Activated CD4-positive, CD25-positive, alpha-beta regulatory T cell treated with anti-CD3 and anti-CD28 coated beads, Interleukin-2, amount 50 U/mL, for 16 hours (primary cell): ENCODE measurements around the gene TRMT44.

Experiments used
- DNase-seq: peaks from one replicate; pipeline ENCODE4 v3.0.0-alpha.2; 2020; ENCODE audit warnings: low read depth, low spot score

TRMT44 gene

DNA sequence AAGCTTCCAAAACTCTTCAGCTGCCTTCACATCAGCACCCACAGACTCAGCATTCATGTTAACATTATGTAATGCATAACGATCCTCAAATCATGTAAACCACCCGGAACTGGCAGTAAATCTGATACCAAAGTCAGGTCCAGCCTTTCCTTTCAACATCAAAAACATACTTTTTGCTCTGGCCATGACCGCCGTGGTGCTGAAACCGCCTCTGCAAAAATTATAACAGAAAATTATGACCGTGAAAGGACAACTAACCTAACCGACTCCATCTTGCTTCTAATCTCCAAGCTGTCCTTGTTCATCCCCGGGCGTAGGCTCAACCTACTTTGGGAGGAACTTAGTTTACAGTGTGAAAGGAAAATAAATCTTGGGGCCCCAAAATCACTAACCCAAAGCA, 51.6 kb downstream of the TRMT44 start:
- no peak for DNase-seq

DNA sequence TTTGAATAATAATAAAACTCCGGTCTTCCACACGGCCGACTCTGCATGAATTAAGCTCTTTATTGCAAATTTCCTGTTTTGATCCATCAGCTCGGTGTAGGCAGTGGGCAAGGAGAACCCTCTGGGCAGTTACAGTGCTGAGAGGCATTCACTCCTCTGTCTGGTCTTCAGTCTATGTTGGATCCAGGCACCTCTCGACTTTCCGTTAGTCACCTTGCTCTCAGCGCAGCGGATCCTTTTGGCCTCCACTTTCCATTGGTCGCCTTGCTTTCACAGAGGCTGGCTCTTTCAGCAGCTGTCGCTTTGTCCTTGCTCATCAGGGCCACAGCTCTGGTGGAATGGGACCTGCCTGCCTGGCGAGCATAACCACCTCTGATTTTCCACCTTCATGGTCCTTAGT, 52.9 kb downstream of the TRMT44 start:
- DNase-seq: no peak

DNA sequence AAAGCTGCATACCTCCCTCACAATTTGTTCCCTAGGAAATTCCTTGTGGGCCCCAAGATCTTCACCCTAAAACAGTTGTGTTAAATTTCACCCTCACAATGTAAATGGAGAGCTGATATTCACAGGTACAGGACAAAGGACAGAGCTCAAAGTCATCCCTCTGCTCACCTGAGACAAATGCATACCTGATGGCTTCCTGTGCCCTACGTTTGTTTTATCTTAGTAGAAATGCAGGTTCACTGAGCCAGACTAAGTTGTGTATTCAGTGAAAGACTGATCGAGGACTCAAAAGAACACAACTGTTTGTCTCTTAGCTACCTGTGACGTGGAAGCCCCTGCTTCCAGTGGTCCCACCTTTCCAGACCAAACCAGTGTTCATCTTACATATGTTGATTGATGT, 53.6 kb downstream of the TRMT44 start:
- no peak for DNase-seq

DNA sequence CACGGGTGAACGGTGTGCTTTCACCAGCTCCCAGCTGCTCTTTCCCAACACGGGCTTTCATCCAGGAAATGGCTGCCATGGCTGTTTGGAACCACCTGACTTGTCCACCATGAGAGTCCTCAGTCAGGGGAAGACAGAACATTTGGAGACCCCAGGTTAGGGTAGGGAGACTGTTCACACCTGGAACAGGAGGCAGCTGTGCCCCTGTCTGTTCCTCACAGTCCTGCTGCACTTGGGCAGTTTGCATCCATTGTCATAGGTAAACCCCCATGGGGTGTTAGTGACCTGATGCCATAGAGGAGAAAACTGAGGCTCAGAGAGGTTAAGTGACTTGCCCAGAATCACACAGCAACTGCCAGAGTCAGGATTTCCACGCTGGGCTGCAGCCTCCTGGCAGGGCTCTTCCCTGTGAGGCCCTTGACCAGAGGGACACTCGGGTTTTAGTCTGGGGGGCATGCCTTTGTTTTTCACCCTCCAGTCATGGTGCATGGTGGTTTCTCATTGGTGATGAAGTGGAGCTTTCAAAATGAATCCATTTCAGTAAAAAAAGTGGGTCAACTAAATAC, 54.5 kb downstream of the TRMT44 start:
- DNase-seq: no peak

DNA sequence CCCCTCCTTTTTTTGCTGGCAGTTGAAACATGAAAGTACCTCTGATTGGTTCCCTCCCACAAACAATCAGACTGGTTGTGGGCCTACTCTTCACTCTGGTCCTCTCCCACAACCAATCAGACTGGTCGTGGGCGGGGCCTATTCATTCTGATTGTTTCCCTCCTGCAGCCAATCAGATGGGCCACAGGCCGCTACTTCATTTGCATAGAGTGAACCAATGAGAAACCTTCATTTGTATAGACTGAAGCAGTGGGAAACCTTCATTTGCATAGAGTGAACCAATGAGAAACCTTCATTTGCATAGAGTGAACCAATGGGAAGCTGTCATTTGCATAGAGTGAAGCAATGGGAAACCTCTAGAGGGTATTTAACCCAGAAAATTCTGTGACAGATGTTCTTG, 55.2 kb downstream of the TRMT44 start:
- no peak for DNase-seq

DNA sequence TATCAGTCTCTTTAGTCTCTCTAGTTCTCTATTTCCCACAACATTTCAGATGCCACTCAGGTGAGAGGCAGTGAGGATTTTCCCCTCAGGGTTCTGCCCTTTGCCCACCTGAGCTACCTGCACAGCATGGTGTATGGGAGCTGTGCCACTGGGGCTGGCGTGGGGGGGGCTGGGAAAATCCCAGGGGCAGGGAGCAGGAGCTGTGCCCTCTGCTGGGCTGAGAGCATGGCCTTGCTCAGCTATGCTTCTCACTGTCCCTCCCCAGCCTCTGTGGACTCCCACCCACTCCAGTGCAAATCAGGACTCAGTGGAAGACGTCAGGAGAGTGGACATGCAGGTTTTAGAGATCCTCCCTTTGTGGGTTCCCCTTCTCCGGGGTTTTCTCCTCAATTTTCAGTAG, 57.2 kb downstream of the TRMT44 start:
- no peak for DNase-seq

DNA sequence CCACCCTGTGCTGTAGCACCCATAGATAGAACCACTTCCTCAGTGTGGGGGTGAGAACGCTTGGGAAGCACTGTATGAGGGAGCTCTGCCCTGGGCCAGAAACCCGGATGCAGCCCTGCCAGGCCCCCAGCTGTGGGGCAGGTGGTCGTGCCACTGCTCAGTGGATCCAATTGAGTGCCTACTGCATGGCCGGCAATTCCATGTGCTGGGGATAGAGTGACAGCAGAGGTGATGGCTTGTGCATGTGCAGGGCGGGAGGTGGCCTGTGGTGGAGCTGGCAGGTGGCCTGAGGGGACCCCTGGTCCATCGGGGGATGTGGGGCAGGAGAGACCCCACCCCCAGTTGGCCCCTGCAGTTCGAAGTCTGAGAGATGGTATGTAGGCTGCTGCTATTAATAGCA, 60.4 kb downstream of the TRMT44 start:
- no peak for DNase-seq

DNA sequence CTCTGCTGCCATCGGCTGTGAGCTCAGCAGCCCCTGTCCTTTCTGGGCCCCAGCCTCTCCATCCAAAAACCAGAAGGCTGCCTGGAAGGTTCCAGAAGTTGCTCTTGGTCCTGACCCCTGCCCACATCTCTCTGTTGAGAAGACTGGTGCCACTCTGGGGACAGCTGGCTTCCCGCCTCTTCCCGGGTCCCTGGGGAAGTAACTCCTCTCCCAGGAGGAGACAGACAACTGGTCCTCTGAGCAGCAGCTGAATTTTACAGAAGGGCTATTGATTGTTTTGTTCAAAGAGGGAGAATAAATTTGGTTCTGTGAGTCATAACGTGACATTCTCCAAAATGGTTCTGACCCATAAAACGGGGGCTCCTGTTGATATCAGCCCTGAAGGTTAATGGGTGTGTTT, 61.2 kb downstream of the TRMT44 start:
- DNase-seq: no peak

DNA sequence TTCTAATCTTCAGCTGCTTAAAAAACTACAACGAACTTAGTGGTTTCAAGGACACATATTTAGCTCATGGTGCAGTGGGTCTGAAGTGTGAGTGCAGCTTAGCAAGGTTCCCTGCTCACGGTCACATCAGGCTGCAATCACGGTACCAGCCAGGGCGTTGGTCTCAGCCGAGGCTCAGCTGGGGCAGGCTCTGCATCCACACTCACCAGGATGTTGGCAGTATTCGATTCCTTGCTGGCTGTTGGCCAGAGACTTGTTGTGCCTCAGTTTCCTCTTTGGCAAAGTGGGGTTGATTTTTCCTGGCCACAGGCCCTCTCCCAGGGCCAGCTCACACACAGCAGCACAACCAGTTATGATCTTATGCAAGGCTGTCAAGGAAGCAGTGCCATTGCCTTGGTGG, 61.8 kb downstream of the TRMT44 start:
- DNase-seq: no peak

DNA sequence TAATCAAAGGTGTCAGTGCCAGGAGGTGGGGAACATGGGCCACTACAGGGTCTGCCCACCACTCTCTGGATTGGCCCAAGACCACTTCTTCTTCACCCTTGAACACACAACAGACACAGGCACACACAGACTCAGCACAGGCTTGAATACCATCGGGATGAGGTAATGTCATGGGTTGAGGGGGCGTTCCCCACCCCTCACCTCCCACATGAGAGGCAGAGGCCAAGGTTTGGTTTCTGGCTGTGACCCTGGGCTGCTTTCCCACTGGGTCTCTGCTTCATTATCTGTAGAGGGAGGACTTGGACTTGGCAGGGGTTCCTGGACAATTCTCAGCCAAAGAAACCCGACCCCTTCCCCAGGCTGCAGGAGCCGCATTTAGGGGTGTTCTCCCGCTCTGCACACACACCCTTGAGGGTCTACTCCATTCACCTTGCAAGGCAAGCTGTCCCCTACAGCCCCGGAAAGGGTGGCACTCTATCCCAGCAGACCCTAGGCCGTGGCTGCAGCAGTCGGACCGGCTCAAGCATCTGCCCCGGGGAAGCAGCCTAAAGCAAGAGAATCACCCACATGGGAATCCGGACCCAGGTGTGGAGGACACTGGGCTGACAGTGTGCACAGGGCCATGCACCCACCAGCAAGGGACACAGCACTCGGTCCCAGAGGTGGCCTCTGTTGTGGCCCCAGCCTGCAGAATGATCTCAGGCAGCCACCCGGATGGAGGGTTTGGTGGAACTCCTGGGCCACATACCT, 62.4 kb downstream of the TRMT44 start:
- DNase-seq: no peak

DNA sequence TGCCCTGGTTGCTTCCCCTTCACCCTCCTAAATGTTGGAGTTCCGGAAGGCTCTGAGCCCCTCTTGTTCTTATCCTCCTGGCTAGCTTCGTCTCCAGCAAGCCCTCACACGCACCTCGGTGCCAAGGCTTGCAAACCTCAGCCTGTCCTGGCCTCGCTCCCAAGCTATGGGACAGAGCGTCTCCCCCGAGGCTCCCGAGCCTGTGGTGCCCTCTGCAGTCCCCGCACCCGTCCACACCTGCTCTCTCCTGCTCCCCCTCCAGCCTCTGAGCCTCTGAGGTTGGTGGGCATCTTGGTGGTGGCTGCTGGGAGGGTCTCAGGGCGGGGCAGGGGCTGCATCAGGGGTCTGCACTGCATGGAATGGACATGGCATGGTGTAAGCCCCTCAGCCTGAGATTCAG, 63.2 kb downstream of the TRMT44 start:
- DNase-seq: no peak

DNA sequence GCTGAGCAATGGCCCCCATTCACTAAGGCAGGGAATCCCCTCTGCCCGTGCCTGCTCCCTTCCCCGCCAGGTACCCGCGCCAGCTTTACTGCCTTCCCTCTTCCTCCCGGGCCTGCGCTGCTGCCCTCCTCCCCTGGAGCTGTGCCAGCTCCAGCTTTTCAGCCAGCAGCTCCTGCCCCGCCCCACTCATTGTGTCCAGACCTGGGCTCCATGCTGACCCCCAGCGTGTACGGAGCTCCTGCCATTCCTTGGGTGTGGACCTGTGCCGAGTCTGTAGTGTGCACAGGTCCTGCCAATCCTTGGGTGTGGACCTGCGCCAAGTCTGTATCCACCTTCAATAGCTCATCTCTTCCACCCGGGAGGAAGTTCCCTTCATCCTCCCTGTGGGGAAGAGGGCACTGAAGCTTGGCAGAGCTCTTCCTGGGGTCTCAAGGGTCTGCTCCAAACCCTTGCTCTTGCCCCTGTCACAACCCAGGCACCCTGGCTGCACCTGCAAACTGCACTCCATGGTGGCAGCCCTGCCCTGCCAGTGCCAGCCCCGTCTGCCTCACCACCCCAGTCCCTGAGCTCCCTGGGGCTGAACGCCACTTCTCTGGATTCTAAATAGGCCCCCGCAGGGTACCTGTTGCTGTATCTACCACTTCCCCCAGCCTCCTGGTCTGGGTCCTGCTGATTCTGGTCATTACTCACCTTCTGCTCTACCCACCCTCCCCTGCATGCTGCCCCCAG, 63.9 kb downstream of the TRMT44 start:
- DNase-seq: no peak

DNA sequence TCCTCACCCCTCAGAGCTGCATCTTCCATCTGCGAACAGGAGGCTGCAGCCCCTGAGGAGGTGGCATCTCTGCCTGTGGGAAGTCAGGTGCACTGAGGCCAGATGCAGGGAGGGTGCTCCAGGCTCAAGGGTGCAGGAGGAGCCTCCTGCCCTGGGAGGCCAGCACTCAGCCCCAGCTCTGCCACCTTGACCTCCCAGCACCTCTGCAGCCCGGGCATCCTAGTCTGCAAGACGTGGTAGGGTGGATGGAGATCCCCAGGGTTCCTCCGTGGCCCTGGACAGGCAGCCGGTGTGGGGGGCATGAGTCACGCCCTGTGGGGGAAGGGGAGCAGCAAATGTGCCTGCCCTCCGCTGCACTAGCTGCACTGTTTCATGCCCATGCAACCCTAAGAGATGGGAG, 64.7 kb downstream of the TRMT44 start:
- DNase-seq: no peak

DNA sequence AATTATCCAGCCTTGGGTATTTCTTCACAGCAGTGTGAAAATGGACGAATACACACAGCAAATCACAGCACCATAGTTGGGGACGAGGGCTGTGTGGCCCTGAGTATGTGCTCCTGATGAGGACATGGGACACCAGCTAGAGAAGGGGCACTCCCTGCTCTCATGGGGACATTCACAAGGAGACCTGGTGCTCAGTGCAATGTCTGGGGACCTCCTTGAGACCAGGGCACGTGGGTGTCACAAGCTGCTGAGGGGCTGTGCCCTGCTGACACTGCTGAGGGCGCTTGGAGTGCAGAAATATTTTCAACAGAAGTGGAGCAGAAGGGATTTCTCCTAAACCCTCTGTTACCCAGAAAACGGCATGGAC, 65.4 kb downstream of the TRMT44 start:
- no peak for DNase-seq

DNA sequence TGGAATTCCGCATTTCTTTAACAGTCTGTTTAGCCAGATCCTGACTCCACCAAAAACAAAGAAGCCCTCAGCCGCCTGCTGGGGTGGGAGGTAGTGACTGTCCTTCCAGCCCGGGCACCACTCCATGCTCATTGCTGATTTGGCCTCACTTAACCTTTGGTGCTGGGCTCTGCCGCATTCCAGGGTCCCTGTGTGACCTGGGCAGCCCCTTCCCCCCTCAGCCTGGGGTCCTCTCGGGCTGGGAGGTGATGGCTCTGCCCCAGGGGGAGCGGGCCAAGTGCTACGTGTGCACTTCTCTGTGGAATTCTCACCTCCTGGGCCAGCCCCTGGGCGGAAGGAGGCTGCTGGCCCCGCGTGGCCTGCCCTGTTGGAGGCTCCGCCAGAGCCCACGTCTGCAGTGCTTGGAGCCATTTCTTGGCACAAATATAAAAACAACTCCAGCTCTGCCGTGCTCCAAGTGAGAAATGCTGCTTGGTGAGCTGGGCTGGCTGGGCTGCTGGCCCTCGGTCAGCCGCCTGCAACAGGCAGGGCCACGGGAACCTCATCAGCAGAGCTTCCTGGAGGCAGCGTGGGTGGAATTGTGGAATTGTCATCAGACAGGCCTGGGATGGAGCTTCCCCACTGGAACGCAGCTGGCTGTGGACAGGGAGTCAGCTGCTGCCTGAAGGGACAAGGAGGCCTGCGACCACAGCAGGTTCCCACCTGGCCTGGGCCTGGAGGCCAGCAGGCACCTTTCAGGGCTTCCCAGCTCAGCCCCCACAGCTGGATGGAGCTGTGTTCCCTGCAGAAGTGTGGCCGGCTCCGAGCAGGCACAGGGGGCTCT, 66.0 kb downstream of the TRMT44 start:
- DNase-seq: no peak

DNA sequence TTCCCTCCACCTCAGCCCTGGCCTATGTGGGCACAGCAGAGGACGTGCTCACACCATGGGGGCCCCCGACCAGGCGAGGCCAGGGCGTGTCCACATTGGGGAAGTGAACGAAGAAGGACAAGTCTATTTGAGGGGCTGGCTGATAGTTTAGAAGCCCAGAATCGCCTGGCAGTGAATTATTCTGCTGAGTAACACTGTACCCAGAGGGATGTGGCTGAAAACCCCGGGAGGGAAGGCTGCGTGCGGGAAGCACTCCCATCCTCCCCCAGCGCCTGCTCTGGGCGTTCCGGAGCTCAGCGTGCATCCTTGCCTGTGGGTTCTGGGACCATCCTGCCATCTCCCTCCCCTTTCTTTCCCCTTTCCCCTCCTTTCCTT, 66.6 kb downstream of the TRMT44 start:
- no peak for DNase-seq

DNA sequence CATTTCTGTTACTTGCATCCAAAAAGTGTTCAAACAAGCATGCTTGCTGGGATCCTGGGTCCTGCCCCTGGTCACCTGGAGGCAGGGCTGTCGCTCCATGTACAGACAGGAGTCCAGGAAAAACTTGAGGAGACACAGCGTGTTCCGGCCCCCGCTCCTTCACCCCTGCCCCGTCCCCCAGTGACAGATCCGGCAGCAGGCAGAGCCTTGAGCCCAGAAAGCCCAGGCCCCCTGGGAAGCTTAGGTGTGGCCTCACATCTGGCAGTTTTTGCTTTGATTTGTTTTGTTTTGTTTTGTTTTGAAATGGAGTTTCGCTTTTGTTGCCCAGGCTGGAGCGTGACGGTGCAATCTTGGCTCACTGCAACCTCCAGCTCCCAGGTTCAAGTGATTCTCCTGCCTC, 67.0 kb downstream of the TRMT44 start:
- DNase-seq: no peak

DNA sequence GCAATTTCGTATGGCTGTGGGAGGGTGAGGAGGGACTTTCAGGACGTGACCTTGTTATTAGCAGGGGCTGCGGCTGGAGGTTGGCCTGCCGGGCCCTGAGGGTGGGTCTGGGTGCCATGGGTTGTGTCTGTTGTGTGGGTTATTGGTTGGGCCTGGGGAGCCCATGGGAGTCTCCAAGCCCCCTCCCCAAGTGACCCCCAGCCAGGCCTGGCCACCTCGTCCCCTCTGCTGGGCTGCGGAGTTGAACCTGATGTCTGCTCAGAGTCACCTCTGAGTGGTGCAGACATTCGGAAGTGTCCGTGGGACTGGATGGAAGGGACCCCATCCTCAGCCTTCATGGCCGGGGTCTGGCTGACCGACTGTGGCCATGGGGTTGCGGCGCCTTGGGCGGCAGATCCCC, 67.7 kb downstream of the TRMT44 start:
- no peak for DNase-seq

DNA sequence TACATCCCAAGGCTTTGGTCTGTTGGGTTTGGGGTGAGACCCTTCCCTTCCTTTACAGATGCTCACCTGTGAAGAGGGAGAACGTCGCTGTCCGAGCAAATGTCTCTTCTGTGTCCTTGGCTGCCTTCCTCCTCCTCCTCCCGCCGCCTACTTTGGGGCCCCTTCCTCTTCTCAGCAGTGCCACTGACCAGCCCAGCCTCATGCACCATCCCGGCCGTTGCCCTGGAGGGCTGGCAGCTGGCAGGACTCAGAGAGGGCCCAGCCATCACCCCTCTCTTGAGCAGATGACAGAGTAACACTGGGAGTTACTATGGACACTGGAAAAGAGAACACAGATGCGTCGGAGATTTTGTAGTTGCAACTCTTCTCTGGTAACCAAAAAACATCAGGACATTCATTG, 68.2 kb downstream of the TRMT44 start:
- no peak for DNase-seq

DNA sequence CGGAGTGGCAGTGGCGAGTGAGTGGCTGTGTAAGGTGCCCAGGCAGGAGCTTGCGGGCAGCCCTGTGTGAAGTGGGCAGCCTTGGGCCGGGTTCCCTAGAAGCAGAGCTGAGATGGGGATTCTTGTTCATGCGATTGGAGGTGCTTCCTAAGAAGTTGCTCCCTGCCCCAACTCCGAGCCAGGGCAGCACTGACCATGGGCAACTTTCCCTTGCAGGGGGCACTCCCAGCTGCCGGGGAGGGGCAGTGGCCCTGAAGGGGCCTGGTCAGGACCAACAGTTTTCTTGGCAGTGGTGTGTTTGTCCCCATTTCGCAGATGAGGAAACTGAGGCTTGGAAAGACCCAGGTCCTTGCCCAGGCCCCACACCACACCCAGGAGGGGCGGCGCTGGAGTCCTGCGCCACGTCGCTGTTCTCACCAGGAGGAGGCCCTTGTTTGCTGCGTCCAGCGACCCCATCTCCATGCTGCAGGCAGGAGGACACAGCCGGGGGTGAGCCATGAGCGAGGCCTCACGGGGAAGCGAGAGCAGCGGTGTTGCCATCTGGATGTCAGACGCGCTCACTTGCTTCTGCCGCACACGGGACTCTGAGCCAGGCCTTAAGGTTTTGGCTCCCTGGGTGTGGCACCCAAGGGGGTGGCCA, 68.9 kb downstream of the TRMT44 start:
- no peak for DNase-seq

DNA sequence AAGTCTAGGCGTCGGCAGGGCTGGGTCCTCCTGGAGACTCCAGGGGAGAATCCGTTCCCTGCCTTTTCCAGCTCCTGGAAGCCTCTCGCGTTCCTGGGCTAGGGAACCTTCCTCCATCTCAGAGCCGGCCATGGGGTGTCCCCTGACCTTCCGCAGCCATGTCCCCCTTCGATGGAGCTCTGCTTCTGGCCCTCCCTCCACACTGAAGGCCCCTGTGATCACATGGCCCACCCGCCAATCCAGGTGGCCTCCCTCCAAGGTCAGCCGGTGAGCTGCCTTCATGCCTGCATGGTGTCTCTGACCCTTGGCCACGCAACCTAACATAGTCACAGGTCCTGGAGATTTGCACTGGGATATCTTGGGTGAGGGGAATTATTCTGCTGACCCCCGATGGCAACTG, 69.6 kb downstream of the TRMT44 start:
- no peak for DNase-seq
